GM12892 (cell line): Measurements from ENCODE around the gene RAD51C.

Experiments
- POLR2A ChIP-seq: IDR thresholded peaks from 2 replicates; pipeline ENCODE4 v1.6.1; 2011; ENCODE audit warnings: low read depth, low read length, control low read depth
- POLR2AphosphoS5 ChIP-seq: IDR thresholded peaks from 2 replicates; pipeline ENCODE4 v1.6.1; 2011; ENCODE audit warnings: low read depth, low read length, control low read depth
- TAF1 ChIP-seq: IDR thresholded peaks from 2 replicates; pipeline ENCODE4 v1.6.1; 2011; ENCODE audit warnings: low read depth, mild to moderate bottlenecking, control low read depth, low read length, borderline replicate concordance

- TF ChIP-seq TAF1 (no peak), POLR2A (peak; percentile 100), POLR2AphosphoS5 (peak; percentile 100)
These were observed 13.0 kb upstream of the RAD51C start for GRCh38 chr17:58679263-58680037.
